ENCODE data around the gene TMEM184B.

DNA sequence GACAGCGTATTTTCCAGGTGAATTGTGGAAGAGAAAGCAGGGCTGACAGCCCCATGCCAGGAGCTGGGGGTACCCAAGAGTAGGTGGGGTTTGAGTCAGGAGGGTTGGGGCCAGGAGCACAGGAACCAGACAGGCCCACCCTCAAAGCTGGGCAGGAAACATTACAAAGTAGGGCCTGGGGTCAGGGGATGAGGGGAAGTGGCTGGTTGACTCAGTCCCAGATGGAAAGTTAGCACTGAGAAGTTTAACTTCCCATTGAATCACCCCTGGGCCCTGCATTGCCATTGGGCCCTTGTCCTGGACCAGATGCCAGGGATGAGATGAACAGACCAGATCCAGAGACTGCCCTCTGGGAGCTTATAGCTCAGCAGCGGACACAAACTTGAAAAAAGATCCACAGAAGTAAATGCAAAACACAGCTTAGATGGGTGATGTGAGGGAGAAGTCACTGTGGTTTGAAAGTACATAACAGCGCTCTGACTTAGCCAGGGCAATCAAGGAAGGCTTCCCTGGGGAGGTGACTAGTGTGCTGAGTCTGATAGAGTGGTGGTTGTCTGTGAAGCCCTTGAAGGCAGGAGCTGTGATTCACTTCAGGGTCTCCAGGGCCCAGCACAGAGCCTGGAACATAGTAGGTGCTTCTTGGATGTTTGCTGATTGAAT lies 68.8 kb downstream of the TMEM184B start:
- TF ChIP-seq, protein P1, sequence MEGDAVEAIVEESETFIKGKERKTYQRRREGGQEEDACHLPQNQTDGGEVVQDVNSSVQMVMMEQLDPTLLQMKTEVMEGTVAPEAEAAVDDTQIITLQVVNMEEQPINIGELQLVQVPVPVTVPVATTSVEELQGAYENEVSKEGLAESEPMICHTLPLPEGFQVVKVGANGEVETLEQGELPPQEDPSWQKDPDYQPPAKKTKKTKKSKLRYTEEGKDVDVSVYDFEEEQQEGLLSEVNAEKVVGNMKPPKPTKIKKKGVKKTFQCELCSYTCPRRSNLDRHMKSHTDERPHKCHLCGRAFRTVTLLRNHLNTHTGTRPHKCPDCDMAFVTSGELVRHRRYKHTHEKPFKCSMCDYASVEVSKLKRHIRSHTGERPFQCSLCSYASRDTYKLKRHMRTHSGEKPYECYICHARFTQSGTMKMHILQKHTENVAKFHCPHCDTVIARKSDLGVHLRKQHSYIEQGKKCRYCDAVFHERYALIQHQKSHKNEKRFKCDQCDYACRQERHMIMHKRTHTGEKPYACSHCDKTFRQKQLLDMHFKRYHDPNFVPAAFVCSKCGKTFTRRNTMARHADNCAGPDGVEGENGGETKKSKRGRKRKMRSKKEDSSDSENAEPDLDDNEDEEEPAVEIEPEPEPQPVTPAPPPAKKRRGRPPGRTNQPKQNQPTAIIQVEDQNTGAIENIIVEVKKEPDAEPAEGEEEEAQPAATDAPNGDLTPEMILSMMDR (IDR thresholded peaks at IDR 0.05): no peak
- TF ChIP-seq POLR2A (IDR thresholded peaks at IDR 0.05) (no peak), EP300 (IDR thresholded peaks at IDR 0.05; ENCODE audit: low read depth) (no peak)
